Keratinocyte (primary cell): ENCODE measurements around the gene TEX13C.
"Not testable (repeated sequence)": the region's sequence is repeated elsewhere in the genome, so short reads cannot be mapped to it uniquely, and the experiment has no call there.

ENCODE experiments used
- CTCF ChIP-seq, 3 experiments: IDR thresholded peaks in 1 of 3; conservative IDR thresholded peaks in 1 of 3; optimal IDR thresholded peaks in 1 of 3; 2 replicates in 2 of 3; 3 replicates in 1 of 3; pipeline versions ENCODE3 to v1.5.1; 2011; ENCODE audit warnings: low read length in 3 of 3, mild to moderate bottlenecking in 3 of 3, moderate library complexity in 2 of 3, control low read depth in 1 of 3, inconsistent platforms in 1 of 3; ENCODE audit not compliant: insufficient read depth in 2 of 3; ENCODE audit errors: extremely low read depth in 1 of 3
- EZH2 ChIP-seq: IDR thresholded peaks from one replicate; pipeline ENCODE4 v1.6.1; 2012; ENCODE audit warnings: inconsistent platforms, mild to moderate bottlenecking, low read length, moderate library complexity

DNA sequence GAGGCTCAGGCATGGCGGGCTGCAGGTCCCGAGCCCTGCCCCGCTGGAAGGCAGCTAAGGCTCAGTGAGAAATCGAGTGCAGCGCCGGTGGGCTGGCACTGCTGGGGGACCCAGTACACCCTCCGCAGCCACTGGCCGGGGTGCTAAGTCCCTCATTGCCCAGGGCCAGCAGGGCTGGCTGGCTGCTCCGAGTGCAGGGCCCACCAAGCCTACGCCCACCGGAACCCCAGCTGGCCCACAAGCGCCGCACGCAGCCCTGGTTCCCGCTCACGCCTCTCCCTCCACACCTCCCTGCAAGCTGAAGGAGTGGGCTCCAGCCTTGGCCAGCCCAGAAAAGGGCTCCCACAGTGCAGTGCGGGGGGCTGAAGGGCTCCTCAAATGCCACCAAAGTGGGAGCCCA, 505 bp upstream of the TEX13C start:
- TF ChIP-seq CTCF (optimal IDR thresholded peaks at IDR 0.05 in 1 of 3, IDR thresholded peaks at IDR 0.05 in 1 of 3, conservative IDR thresholded peaks at IDR 0.05 in 1 of 3; ENCODE audit: extremely low read depth in 1 of 3, insufficient read depth in 2 of 3, low read length in 3 of 3); EZH2: not testable (repeated sequence)
